Stomach (tissue), 4 donors: ENCODE measurements around the gene AK2.

Experiments used
- POLR2A ChIP-seq, 4 donors: fragments of 450-650 bp; IDR thresholded peaks; one replicate each; pipeline ENCODE4 v1.6.1; 2016; ENCODE audit warnings: antibody characterized with exemption in 4 of 4, control low read depth in 2 of 4, mild to moderate bottlenecking in 1 of 4, moderate library complexity in 1 of 4
- POLR2AphosphoS5 ChIP-seq, 3 donors: sonication (generic); formaldehyde crosslinking; IDR thresholded peaks; one replicate each; pipeline ENCODE4 v1.6.1; 2016; ENCODE audit warnings: antibody characterized with exemption in 3 of 3
- TF ChIP-seq, protein P1 (sequence below), 7 experiments: fragments of 450-650 bp in 4 of 7; fragments of 200-600 bp in 3 of 7; sonication (generic) in 3 of 7; IDR thresholded peaks; one replicate each; pipeline ENCODE4 v1.5.1; 2016 to 2019; ENCODE audit warnings: antibody characterized with exemption in 7 of 7, control low read depth in 2 of 7, mild to moderate bottlenecking in 1 of 7

DNA sequence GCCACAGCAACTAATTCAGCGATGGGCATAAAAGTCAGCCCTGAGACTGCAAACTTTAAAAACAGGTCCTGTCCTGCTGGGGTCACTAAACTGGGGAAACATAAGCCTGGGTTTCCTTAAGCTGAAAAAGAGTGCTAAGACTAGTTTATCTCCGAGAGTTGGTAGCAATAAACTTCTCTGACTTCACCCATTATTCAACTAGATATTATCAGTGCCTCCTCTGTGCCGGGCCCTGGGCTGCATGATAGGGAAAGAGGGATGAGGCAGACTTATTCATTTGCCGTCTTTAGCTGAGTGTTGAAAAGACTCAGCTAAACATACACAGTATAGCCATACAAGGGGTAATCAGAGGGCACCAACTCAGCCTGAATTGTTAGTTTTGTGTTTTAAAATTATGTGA, 33.0 kb downstream of the AK2 start:
- TF ChIP-seq, protein P1, sequence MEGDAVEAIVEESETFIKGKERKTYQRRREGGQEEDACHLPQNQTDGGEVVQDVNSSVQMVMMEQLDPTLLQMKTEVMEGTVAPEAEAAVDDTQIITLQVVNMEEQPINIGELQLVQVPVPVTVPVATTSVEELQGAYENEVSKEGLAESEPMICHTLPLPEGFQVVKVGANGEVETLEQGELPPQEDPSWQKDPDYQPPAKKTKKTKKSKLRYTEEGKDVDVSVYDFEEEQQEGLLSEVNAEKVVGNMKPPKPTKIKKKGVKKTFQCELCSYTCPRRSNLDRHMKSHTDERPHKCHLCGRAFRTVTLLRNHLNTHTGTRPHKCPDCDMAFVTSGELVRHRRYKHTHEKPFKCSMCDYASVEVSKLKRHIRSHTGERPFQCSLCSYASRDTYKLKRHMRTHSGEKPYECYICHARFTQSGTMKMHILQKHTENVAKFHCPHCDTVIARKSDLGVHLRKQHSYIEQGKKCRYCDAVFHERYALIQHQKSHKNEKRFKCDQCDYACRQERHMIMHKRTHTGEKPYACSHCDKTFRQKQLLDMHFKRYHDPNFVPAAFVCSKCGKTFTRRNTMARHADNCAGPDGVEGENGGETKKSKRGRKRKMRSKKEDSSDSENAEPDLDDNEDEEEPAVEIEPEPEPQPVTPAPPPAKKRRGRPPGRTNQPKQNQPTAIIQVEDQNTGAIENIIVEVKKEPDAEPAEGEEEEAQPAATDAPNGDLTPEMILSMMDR (IDR thresholded peaks at IDR 0.05): no peak
- TF ChIP-seq POLR2A (IDR thresholded peaks at IDR 0.05): no peak
- no peak for TF ChIP-seq POLR2AphosphoS5 (IDR thresholded peaks at IDR 0.05)
